Colonic mucosa (tissue), 4 donors: ENCODE data around the gene PAK4. TPM values are rescaled to one million over a fixed set of nuclear protein-coding genes. Genes with fewer than 3 reads are reported as not detected.

Source experiments
- DNase-seq: peaks from one replicate; pipeline ENCODE4 v3.0.0-alpha.2; 2020
- H3K27ac ChIP-seq: fragments of 200-600 bp; one replicate; pipeline ENCODE4 v1.8.0; 2021
- H3K27me3 ChIP-seq: fragments of 200-600 bp; one replicate; pipeline ENCODE4 v1.8.0; 2021
- H3K36me3 ChIP-seq: fragments of 200-600 bp; one replicate; pipeline ENCODE4 v1.8.0; 2021
- H3K4me1 ChIP-seq: fragments of 200-600 bp; one replicate; pipeline ENCODE4 v1.8.0; 2021; ENCODE audit warnings: mild to moderate bottlenecking
- H3K4me3 ChIP-seq: fragments of 200-600 bp; one replicate; pipeline ENCODE4 v1.8.0; 2021
- H3K9ac ChIP-seq, 2 donors: one replicate each; pipeline ENCODE4 v1.7.0; 2013; ENCODE audit warnings: control low read depth in 2 of 2, low read depth in 2 of 2, low read length in 2 of 2
- H3K9me3 ChIP-seq: fragments of 200-600 bp; one replicate; pipeline ENCODE4 v1.8.0; 2021
- intact Hi-C: fragments of 100-400 bp; cut with DNase I; formaldehyde crosslinking; loops from one replicate; pipeline ENCODE4 v1.14.1; 2022
- total RNA-seq, 2 donors: library from RNA; stranded (reverse); fragmentation: NEBNext Ultra II Directional in 1 of 2; extraction: Animal tissue kit (Norgen Biotek cat#: 25700) in 1 of 2; gene quantifications; one replicate each; pipeline ENCODE4 v1.2.1, GENCODE V29; 2021
- TF ChIP-seq, protein P1 (sequence below): fragments of 200-600 bp; IDR thresholded peaks from one replicate; pipeline ENCODE4 v1.8.0; 2022; ENCODE audit warnings: antibody characterized with exemption, mild to moderate bottlenecking
- donor health status: healthy.
- donor health status: DM: no; HTN: no; CAD: no.
- donor health status: DM: no; HTN: no; CAD: no.

The PAK4 gene
- total RNA-seq, 2 donors from 2014 or later = 85.5 to 127 TPM

DNA sequence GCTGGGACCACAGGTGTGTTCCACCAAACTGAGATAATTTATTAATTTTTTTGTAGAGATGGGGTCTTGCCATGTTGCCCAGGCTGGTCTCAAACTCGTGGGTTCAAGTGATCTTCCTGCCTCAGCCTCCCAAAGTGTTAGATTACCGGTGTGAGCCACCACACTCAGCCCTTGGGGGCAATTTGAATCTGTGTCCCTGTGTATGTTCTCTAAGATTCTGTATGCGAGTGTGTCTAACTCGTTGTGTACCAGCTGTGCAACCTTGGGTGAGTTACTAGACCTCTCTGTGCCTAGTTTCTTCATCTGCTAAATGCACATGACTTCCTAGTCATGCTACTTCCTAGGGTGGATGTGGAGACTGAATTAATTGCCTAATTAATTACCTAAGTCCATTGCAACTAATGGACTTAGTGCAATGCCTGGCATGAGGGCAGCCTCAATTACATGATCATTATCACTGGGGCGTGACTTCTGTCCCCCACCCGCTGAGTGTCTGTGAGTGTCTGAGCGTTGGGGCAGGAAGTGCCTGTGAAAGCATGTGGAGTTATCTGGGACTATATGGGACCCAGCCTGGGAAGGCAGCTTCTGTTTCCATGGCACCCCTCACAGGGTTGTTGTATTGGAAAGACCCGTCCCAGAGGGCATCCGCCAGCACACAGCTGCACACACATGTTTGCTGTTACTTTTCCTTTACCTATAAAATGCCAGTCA is 69.4 kb downstream of the PAK4 start:
- TF ChIP-seq, protein P1, sequence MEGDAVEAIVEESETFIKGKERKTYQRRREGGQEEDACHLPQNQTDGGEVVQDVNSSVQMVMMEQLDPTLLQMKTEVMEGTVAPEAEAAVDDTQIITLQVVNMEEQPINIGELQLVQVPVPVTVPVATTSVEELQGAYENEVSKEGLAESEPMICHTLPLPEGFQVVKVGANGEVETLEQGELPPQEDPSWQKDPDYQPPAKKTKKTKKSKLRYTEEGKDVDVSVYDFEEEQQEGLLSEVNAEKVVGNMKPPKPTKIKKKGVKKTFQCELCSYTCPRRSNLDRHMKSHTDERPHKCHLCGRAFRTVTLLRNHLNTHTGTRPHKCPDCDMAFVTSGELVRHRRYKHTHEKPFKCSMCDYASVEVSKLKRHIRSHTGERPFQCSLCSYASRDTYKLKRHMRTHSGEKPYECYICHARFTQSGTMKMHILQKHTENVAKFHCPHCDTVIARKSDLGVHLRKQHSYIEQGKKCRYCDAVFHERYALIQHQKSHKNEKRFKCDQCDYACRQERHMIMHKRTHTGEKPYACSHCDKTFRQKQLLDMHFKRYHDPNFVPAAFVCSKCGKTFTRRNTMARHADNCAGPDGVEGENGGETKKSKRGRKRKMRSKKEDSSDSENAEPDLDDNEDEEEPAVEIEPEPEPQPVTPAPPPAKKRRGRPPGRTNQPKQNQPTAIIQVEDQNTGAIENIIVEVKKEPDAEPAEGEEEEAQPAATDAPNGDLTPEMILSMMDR = no peak
- no peak for DNase-seq
- intact Hi-C loops = no loop called here
- no peak overlapping the region for H3K4me3 ChIP-seq
- H3K4me1 ChIP-seq = peaks cover 4% of the 10 kb centered on the region
- no peaks in the 10 kb centered on the region for H3K36me3 ChIP-seq
- no peak overlapping the region for H3K27ac ChIP-seq
- H3K9me3 ChIP-seq = no peaks in the 10 kb centered on the region
- no peak overlapping the region for H3K9ac ChIP-seq
- peaks cover 33% of the 10 kb centered on the region for H3K27me3 ChIP-seq

DNA sequence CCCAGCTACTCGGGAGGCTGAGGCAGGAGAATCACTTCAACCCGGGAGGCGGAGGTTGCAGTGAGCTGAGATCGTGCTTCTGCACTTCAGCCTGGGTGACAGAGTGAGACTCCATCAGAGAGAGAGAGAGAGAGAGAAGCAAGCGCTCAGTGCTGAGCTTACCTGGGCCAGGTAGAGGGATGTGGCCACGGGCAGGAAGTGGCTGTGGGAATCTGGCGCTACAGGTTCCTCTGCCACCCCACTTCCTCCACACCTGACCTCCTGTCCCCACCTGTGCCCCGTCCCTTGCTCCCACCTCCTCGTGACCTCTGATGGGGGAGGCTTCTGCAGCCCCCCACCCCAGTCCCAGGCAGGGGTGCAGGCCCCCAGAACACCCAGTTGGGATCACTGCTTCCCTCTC is 70.2 kb downstream of the PAK4 start:
- H3K27ac ChIP-seq = no peak overlapping the region
- intact Hi-C loops = no loop called here
- TF ChIP-seq, protein P1 = no peak
- H3K36me3 ChIP-seq = no peaks in the 10 kb centered on the region
- no peak for DNase-seq
- peaks cover 37% of the 10 kb centered on the region for H3K27me3 ChIP-seq
- H3K4me3 ChIP-seq = no peak overlapping the region
- H3K9me3 ChIP-seq = no peaks in the 10 kb centered on the region
- H3K9ac ChIP-seq = no peak overlapping the region
- H3K4me1 ChIP-seq = peaks cover 4% of the 10 kb centered on the region

DNA sequence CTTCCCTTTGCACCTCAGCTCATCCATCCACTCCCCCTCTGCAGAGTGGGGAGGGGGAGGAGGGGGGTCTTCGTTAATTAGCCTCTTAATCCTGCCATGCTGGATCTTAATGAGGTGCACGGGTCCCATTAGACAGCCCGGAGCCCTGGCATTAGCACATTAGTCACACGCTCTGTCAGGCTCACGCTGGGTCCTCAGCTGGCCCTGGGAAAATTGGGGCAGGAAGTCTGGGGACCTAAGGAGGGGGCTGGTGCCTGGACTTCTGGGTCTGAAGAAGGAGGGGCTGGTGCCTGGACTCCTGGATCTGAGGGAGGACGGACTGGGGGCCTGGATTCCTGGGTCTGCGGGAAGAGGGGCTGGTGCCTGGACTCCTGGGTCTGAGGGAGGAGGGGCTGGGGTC is 70.7 kb downstream of the PAK4 start:
- Histone ChIP-seq H3K4me1 (peaks cover 4% of the 10 kb centered on the region), H3K27ac (no peak overlapping the region), H3K4me3 (no peak overlapping the region), H3K27me3 (peaks cover 35% of the 10 kb centered on the region), H3K36me3 (no peaks in the 10 kb centered on the region), H3K9ac (no peak overlapping the region), H3K9me3 (no peaks in the 10 kb centered on the region)
- TF ChIP-seq, protein P1 = no peak
- no peak for DNase-seq
- intact Hi-C loops = no loop called here

DNA sequence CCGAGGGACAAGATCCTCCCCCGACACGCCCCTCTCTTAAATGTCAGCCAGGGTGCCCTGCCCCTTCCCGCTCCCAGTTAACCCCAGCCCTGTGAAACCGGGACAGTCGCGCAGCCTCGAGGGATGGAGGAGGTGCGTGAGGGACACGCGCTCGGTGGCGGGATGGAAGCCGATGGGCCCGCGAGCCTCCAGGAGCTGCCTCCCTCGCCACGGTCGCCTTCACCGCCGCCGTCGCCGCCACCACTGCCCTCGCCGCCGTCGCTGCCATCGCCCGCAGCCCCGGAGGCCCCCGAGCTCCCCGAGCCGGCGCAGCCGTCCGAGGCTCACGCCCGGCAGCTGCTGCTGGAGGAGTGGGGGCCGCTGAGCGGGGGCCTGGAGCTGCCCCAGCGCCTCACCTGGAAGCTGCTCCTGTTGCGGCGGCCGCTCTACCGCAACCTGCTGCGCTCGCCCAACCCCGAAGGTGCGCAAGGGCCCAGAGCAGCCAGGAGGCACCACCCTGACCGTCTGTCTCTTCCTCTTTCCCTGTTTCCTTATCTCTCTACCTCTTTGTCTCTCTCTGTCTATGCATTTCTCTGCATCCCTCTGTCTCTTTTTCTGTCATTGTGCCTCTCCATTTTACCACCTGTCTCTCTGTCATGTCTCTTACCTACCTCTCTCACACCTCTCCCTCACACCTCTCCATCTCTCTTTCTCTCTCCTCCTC is 71.4 kb downstream of the PAK4 start, which contains the start of gene NCCRP1:
TSS of gene NCCRP1 (plus strand) at position 105 of the 703 bp plus-strand sequence. CDS start at position 124, 19 bp downstream.
- Histone ChIP-seq H3K9ac (no peak within 1 kb of the TSS), H3K27me3 (peaks cover 39% of the 10 kb centered on the region), H3K27ac (no peak within 1 kb of the TSS), H3K4me1 (peaks cover 4% of the 10 kb centered on the region), H3K36me3 (no peaks in the 10 kb centered on the region), H3K4me3 (no peak within 1 kb of the TSS), H3K9me3 (no peaks in the 10 kb centered on the region)
- no peak for DNase-seq
- TF ChIP-seq, protein P1 = no peak
- intact Hi-C loops = no loop called here

DNA sequence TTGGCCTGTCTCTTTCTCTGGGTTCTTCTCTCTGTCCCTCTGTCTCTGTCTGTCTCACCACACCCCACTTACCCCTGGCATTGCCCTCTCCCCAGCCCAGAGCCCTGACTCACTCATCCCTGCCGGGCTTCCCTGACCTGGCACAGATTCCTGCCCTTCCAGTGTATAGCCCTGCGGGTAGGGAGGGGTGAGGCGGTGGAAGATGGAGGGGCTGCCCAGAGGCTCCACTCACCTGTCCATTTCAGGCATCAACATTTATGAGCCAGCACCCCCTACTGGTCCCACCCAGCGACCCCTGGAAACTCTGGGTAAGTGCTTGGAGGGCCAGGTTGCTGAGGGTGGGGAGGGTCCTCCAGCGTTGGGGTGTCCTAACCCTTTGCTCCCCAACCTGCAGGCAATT is 72.2 kb downstream of the PAK4 start:
- Histone ChIP-seq H3K9ac (no peak overlapping the region), H3K4me3 (no peak overlapping the region), H3K27me3 (peaks cover 43% of the 10 kb centered on the region), H3K9me3 (no peaks in the 10 kb centered on the region), H3K27ac (no peak overlapping the region), H3K36me3 (no peaks in the 10 kb centered on the region), H3K4me1 (peaks cover 4% of the 10 kb centered on the region)
- no peak for DNase-seq
- TF ChIP-seq, protein P1 = no peak
- intact Hi-C loops = no loop called here
